GM21423 (cell line): Measurements from ENCODE around the gene ZBTB16.

ENCODE experiments used
- ATAC-seq: cut with Tn5 transposase; IDR thresholded peaks from one replicate; pipeline ENCODE4 v1.9.1; 2021; ENCODE audit warnings: mild to moderate bottlenecking, moderate library complexity; ENCODE audit not compliant: unreplicated experiment

The ZBTB16 gene

DNA sequence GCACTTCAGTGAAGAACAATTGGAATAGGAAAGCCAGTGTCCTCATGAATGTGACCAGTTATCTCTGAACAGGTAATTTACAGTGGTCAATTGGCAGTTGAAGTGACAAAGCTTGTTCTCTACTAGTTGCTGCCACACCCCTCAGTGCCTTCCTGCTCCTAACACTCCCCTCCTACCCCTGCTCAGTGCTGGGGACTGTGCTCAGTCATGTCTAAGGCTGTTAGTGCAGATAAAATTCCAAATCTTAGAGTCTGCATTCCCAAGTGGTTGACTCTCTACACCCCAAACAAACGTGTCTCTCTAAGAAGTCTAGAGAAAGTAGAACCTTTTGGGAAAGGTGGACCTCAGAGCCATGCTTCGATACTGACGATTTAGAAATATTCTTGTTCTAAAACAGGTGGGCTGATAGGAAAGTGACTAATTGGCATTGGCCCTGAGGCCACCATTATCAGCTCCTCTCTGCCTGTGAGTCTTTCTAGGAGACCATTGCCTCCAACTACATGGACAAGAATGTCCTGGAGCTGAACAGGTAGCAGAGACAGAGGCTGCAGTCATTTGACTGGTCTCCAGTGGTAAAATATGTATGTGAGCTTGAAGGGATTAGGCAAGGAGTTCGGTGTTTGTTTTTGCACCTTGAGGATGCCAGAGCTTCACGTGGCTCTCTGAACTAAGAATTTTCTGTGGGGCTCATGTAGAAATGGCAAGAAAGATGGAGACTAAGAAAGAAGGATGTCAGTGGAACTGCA, 214.6 kb downstream of the ZBTB16 start:
- ATAC-seq: no peak

DNA sequence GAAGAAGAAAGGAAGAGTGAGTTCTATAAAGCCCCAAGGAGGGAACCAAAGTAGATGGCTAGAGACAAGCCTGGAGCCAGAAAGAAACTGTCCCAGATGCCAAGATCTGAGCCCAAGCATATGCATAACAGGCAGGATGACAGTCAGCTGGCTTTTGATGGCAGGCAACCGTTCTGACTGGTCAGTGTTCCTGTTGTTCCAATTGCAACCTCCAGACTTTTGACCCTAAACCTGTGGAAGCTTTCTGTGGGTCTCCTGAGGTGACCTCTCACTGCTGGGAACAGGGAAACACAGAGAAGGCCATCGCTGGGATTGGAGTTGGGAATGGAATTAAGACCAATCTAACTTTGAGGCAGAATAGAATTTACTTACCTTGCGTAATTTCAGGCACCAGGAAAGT, 215.1 kb downstream of the ZBTB16 start:
- no peak for ATAC-seq

DNA sequence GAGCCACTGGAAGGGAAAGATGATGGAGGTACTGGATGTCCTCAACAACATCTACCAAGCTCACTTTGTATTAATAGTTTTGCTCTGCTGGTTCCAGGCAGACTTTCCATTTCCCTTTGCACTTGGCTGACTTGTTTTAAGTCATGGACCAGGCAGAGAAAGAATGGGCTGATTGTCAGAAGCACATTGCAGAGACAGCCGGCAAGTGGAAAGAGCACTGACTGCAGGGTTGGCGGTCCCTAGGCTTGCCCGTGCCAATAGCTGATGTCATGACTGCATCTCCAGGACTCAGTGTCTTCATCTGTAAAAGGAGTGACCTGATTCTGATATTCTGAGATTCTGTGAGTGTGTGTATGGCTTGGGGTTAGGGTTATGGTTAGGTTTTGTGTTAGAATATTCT, 215.8 kb downstream of the ZBTB16 start:
- no peak for ATAC-seq

- no peak for ATAC-seq
Measured at GRCh38 chr11:114276077-114276476, 216.6 kb downstream of the ZBTB16 start.

DNA sequence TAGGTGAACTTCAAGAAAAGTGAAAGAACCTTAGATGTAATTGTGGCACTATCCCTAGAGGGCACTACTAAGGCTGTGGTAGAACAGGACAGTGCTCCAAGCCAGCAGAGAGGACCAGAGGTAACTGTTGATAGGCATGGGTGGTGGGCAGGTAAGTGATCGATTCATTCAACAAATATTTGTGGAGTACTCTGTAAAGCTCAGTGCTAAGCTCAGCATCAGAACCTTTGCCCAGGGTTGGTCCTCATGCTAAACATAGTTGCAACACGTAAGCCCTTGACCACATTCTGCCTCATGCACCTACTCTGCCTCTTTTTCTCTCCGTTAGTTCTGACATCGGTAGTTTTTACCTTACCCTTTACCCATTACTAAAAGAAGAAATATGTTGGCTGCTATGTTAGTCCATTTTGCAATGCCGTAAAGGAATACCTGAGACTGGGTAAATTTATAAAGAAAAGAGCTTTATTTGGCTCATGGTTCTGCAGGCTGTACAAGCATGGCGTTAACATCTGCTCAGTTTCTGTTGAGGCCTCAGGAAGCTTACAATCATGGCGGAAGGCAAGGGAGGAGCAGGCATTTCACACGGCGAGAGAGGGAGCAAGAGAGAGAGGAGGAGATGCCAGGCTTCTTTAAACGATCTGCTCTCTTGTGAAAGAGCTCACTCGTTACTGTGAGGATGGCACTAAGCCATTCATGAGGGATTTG, 218.3 kb downstream of the ZBTB16 start:
- no peak for ATAC-seq

- ATAC-seq: no peak
Measured at GRCh38 chr11:114278342-114279065, 219.0 kb downstream of the ZBTB16 start.

GRCh38 chr11:114279792-114280546, 220.5 kb downstream of the ZBTB16 start:
- ATAC-seq: no peak

DNA sequence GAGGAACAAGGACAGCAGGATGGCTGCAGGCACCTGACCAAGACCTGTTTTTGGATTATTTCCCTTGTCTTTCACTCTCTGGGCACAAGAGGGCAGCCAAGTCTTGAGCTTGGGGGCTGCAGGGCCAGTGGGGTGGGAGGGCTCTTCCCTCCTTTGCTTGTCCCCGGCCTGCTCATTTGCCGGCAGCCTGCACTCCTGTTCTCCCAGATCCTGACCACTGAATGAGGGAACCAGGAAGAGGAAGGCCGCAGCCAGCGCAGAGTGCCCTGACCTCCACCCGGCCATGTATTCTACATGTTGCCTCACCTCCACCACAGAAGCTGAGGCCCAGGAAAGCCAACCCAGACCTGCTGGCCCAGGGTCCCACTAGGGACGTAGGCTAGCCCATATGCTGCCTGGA, 221.2 kb downstream of the ZBTB16 start:
- no peak for ATAC-seq

GRCh38 chr11:114281388-114281956, 222.0 kb downstream of the ZBTB16 start:
- ATAC-seq: no peak

DNA sequence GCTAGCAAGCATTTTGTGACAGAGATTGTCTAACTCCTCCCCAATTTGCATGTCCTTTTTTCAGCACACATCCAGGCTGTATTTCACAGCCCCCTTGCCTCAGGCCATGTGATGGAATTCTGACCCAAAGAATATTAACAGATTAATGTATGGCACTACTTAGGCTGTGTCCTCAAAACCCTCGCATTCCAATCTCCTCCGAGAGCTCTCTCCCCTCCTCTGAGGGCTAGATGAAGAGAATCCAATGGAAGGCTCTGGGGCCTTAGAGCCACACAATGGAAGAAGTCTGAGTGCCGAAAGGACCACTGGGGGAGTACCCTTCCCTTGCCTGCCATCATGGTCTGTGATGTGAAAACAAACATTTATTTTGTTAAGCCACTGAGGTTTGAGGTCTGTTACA, 223.0 kb downstream of the ZBTB16 start:
- no peak for ATAC-seq

- no peak for ATAC-seq
Measured at GRCh38 chr11:114283422-114283821, 223.9 kb downstream of the ZBTB16 start.

GRCh38 chr11:114284021-114284420, 224.5 kb downstream of the ZBTB16 start:
- no peak for ATAC-seq

- ATAC-seq: no peak
Measured at GRCh38 chr11:114284914-114285313, 225.4 kb downstream of the ZBTB16 start.

DNA sequence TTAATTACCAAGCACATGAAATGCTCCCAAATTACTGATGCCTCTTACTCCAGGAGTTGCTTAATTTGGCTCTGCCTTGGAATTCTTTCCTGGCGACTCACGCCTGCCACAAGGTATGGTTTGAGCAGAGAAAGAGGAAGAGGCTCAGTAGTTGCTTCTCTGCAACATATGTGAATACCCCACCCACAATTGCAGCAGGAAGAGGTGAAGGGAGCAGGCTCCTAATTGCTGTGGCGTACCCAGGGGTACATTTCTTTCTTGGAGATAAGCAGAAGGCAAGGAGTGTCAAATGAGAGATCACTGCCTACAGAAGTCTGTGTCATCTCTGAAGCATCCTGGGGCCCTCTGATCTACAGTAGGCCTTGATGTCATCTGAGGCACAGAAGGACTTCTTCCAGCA, 226.1 kb downstream of the ZBTB16 start:
- ATAC-seq: no peak

- no peak for ATAC-seq
Measured at GRCh38 chr11:114286229-114286628, 226.7 kb downstream of the ZBTB16 start.

- ATAC-seq: no peak
Measured at GRCh38 chr11:114287154-114287553, 227.6 kb downstream of the ZBTB16 start.

DNA sequence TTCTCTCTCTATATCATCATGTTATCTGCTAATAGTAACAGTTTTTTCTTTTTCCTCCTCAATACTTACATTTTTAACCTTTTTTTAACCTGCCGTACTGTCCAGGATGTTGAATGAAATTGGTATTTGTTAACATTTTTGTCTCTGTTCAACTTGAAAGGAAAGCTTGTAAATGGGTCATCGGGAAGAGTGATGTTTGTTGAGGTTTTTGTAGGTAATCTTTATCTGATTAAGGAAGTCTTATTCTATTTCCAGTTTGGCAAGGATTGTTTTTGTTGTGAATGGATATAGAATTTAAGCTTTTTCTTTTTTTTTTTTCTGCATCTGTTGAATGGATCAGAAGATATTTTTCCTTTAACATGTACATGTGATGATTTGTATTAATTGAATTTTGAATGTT, 228.6 kb downstream of the ZBTB16 start:
- no peak for ATAC-seq

DNA sequence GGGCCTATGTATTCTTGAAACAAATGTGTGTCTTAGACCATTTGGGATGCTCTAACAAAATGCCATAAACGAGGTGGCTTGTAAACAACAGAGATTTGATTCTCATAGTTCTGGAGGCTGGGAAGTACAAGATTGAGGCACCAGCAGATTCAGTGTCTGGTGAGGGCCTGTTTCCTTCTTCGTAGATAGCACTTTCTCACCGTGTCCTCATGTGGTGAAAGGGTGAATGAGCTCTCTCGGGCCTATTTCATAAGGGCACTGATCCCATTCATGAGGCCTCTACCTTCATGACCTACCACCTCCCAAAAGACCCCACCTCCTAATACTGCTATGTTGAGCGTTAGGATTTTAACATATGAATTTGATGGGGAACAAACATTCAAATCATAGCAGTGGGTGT, 230.3 kb downstream of the ZBTB16 start:
- ATAC-seq: no peak

GRCh38 chr11:114290503-114291235, 231.2 kb downstream of the ZBTB16 start:
- ATAC-seq: no peak

DNA sequence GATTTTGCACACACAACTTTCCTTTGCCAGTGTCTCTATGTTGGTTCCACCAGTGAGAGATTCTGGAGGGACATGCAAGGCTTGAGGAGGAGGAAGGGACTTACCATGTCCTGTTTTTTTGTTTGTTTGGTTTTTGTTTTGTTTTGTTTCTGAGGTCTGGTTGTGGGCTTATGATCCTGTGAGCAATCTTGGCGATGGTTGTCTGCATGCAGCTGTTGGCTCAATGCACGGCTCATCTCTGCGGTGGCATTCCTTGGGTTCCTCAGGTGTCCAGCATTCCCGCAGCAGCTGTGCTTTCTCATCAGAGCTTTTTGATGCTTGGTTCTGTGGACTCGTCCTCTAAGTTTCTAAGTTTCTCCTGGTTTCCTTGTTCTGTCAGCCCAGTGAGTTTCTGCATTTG, 231.9 kb downstream of the ZBTB16 start:
- ATAC-seq: no peak
